SW480 (cell line): ENCODE measurements around the gene MLXIP.
A peak's percentile ranks its signal among the peaks of the same experiment; 100 is the strongest.
"Not testable (repeated sequence)": the region's sequence is repeated elsewhere in the genome, so short reads cannot be mapped to it uniquely, and the experiment has no call there.

Experiments used
- DNase-seq: peaks from one replicate; pipeline ENCODE4 v3.0.0-alpha.2; 2016; ENCODE audit warnings: low spot score

Gene MLXIP

GRCh38 chr12:122096591-122097149 is 18.1 kb downstream of the MLXIP start:
- no peak for DNase-seq

DNA sequence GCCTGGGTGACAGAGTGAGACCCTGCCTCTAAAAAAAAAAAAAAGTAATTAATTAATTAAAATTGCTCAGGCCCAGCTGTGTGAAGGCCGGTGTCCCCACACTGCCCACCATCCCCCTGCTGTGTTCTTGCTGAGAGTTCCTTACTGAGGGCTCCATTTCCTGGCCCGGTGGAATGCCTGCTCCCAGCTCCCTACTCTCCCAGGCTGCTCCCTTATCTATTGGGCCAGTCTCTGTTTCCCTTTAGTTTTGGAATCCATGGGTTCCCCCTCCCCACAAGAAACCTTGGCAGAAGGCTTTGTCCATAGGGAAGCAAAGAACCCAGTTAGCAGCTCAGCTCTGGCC is 19.0 kb downstream of the MLXIP start:
- no peak for DNase-seq

DNA sequence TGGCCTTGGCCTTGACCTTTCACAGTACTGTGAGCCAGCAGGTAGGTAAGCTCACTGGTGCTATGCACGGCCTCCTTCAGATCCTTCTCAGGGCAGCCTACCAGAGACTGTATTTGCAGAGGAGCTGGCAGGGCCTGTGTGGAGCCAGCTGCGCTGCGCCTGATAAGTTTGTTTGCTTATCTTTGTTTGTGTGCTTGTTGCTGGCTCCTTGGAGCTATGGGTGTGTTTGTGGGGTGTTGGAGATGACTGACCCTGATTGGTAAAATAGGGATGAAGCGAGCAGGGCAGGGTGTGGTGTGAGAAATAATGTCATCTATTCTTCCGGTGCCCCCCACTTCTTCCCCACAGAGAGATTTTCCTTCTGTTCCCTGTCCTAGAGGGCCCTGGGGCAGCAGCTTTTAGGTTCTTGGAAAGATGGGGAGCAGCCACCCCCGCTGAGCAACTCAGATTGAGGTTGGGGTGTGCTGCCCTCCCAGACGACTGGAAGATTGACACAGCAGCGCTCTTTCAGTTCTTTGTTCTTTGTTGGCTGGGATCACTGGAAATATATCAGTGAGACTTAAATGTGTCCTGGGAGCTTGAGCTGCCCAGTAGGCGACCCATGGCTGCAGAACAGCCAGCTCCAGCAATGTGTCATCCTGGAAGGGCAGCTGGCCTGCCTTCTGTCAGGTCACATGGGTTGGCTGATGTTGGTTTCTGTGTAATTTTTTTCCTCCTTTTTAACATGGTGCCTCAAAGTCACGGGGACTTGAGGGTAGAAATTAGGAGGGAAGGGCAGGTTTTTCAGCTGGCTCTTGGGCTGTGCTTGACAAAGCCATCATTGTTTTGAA is 19.6 kb downstream of the MLXIP start:
- peak; percentile 64 for DNase-seq

DNA sequence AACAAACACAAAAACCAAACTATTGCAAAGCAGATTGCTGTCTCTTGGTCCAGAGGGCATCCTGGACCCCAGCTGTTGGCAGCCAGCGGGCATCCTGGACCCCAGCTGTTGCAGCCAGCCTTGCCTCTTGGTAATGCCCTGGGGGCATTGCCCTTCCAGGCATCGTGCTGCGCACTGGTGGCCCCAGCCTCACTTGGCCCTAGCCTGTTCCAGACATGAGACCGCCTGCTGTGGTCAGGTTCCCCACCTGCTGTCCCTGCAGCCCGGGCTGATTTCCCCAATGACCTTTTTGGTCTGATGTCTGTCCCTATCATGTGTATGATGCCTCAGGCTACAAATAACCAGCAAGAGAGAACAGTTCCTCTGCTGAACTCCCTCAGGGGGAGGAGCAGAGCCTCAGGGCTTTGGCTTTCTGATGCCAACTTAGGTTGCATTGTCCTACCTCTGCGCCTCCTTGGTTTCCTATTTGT is 20.8 kb downstream of the MLXIP start:
- no peak for DNase-seq

- DNase-seq = no peak
Measured at GRCh38 chr12:122099856-122100255, 21.3 kb downstream of the MLXIP start.

- DNase-seq = no peak
Measured at GRCh38 chr12:122100568-122100967, 22.0 kb downstream of the MLXIP start.

DNA sequence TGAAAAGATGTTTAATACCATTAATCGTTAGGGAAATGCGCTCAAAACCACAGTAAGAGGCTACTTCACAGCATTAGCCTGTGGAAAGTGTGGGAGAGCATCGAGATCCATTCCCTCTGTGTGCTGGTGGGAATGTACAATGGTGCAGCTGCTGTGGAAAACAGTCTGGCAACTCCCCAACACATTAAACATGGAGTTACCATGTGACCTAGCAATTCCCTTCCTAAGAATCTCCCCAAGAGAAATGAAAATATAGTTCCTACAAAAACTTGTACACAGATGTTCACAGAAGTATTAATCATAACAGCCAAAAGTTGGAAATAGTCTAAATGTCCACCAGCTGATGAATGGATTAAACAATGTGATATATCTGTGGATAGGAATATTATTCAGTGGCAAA is 23.8 kb downstream of the MLXIP start:
- no peak for DNase-seq

GRCh38 chr12:122104844-122105243 is 26.3 kb downstream of the MLXIP start:
- peak; percentile 5 for DNase-seq

DNA sequence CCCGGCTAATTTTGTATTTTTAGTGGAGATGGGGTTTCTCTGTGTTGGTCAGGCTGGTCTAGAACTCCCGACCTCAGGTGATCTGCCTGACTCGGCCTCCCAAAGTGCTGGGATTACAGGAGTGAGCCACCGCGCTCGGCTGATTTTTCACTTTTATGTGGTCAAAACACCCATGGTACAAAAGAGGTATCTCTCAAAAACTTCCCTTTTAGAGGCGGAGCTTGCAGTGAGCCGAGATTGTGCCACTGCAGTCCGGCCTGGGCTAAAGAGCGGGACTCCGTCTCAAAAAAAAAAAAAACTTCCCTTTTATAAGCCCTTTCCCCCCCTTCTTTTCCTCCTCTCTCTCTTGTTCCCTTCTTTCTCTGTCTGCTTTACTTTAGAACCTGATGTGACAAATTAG is 26.9 kb downstream of the MLXIP start:
- not testable (repeated sequence) for DNase-seq

- DNase-seq = no peak
Measured at GRCh38 chr12:122106843-122107242, 28.3 kb downstream of the MLXIP start.

- no peak for DNase-seq
Measured at GRCh38 chr12:122107261-122107660, 28.7 kb downstream of the MLXIP start.

DNA sequence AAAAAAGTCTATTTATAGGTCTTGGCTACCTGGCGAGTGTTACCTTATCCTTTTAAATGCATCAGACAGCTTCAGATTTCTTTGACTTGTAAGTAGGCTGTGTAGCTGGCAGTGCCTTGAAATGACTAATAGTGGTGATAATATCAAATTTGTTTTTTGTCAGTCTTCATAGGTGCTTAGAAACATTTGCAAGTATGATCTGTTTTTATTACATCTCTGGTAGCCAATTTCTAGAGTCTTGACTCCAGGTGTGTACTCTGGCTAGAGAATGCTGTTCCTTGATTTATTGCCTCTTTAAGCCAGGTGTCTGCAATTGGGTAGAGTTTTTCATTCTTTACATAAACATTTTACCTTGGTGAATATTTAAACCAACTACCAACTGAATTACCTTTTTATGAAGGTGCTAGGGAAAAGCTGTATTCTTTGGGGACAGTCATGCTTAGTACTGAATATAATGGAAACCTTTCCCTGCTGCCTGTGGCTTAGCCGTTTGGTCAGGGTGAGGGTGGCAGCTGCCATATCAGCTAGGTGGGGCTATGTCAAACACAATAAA is 32.6 kb downstream of the MLXIP start:
- peak; percentile 55 for DNase-seq

DNA sequence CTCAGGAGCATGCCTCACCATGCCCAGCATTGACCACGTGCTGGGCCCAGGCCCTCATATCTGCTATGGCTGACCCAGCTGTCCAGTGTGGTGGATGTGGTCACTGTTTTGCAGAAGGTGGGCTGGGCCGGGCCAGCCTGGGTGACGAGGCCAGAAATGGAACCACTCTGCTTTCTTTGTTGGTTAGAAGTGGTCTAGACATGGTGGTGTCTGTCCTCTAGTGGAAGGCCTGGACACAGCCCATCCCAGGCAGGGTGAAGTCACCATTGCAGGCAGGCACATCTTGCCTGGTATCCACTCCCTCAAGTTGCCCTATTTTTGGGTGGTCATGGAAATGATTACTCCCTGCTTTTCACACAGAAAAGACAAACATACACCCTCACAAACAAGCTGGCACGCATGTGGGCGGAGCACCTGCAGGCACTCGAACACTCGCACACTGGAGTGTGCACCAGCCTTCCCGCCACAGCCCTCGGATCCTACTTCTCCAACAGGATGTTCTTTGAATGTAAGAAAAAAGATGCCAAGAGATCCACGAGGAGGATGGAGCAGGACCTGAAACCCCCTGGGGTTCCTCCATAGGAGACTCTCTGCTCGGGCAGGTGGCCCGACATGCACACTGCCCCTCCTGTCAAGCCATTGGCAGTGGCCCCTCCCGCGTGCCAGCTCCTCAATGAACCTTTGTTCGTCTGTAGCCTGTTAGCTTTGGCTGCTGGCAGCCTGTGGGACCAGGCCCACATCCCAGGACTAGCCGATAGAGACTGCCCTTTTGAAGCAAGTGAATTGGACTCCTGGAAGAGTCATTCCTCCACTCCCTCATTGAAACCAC is 38.4 kb downstream of the MLXIP start:
- DNase-seq = peak; percentile 73

- peak; percentile 63 for DNase-seq
Measured at GRCh38 chr12:122117979-122118378, 39.4 kb downstream of the MLXIP start.

GRCh38 chr12:122121341-122121740 is 42.8 kb downstream of the MLXIP start:
- not testable (repeated sequence) for DNase-seq

DNA sequence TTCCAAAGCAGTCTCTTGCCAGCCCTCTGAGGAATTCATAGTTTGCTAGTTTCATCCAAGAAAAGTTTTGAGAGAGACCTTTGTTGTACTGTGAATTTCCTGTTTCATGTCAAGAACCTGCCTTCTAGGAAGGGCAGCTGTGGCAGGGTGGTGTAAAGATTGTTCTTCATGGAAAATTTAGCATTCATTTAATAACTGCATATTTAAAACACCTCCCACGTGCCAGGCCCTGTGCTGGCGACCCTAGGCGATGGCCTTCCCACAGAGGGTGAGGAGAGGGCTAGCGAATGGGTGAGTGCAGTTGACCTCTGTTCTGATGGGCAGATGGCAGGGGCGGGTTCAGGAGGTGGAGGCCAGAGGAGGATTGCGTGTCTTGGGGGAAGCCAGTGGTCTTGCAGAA is 43.2 kb downstream of the MLXIP start:
- no peak for DNase-seq

GRCh38 chr12:122123051-122123760 is 44.6 kb downstream of the MLXIP start:
- DNase-seq = peak; percentile 35

DNA sequence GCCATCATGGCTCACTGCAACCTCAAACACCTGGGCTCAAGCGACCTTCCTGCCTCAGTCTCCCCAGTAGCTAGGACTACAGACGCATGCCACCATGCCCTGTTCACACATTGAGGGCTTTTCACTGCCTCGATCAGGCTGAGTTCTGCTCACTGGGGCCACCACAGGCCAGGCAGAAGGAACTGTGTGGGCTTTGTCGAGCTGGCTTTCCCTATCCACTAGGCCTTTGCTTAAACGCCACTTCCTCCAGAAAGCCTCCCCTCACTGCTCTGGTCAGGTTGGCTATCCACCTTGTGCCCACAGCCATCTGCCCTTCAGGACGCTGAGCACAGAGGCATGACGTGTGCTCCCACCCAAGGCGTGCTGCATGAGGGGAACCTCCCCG is 45.2 kb downstream of the MLXIP start:
- no peak for DNase-seq

GRCh38 chr12:122124370-122124769 is 45.8 kb downstream of the MLXIP start:
- no peak for DNase-seq

DNA sequence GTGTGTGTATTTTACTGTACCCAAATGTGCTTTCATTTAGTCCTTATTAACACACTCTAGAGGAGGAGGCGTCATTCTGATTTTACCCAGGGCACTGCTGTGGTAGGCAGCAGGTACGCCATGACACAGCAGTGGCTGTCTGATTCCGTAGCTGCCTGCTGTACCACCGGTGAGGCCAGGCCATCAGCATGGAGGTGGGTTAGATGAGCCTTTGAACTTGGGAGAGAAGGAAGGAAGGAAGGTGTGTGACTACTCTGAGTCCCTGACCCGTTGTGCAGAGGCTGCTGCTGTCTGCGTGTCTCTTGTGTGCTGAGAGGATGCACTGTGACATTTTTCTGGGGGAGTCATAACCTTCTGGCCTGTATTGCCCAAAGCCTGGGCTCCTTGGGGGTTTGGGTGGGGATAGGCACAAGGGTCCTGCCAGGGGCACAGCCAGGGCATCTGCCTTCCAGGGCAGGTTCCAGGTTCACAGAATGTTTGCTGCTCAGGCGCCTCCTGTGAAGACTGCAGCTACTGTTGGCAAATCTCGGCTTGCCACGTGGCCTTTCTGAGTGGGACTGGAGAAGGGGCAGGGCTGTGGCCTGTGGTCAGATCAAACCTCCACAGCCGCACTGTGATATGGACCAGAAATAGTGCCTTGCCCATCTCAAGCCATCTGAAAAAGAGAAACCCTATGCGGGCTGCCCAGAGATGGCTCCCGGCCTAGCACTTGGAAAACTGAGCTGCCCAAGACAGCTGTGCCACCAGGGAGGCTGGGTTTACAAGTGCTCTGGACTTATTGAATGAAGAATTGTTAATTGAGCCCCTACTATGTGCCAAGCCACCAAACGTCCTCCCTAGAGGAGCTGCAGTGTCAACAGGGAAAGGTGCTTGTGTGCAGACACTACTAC is 47.1 kb downstream of the MLXIP start:
- DNase-seq = peak; percentile 17

DNA sequence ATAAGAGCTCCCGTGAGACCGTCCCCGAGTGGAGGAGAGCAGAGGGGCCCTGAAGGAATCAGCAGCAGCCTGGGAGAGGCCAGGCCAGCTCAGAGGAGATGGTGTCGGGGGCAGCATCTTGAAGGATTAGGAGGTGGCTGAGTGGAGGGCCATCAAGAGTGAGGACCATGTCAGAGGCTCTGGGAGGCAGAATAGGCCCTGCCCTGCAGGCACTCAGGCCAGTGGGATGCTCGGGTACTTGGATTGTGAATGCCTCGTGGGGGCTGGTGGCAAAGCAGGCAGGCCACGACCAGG is 47.7 kb downstream of the MLXIP start:
- DNase-seq = no peak
